ENCODE data around the gene UBE2D1.

Gene UBE2D1

GRCh38 chr10:58334817-58335305, at the start of gene UBE2D1:
Gene UBE2D1 (plus strand): TSS chr10:58335006. CDS start chr10:58335202, 196 bp downstream.
- peak; percentile 15 for DNase-seq

GRCh38 chr10:58291538-58292174, 43.1 kb upstream of the UBE2D1 start:
- peak; percentile 7 for DNase-seq

GRCh38 chr10:58293989-58294388, 40.8 kb upstream of the UBE2D1 start:
- no peak for DNase-seq

GRCh38 chr10:58299580-58299979, 35.2 kb upstream of the UBE2D1 start:
- DNase-seq = no peak

- DNase-seq = no peak
Observed at GRCh38 chr10:58300676-58301075, 34.1 kb upstream of the UBE2D1 start.

- no peak for DNase-seq
Observed at GRCh38 chr10:58302254-58302653, 32.6 kb upstream of the UBE2D1 start.

- no peak for DNase-seq
Observed at GRCh38 chr10:58304099-58304633, 30.6 kb upstream of the UBE2D1 start.

GRCh38 chr10:58305821-58306220, 29.0 kb upstream of the UBE2D1 start:
- peak; percentile 6 for DNase-seq

GRCh38 chr10:58307676-58308075, 27.1 kb upstream of the UBE2D1 start:
- no peak for DNase-seq

- DNase-seq = no peak
Observed at GRCh38 chr10:58311026-58311425, 23.8 kb upstream of the UBE2D1 start.

- no peak for DNase-seq
Observed at GRCh38 chr10:58316874-58317273, 17.9 kb upstream of the UBE2D1 start.

GRCh38 chr10:58318346-58318745, 16.5 kb upstream of the UBE2D1 start:
- no peak for DNase-seq

- DNase-seq = no peak
Observed at GRCh38 chr10:58319599-58319998, 15.2 kb upstream of the UBE2D1 start.

GRCh38 chr10:58320351-58321049, 14.3 kb upstream of the UBE2D1 start:
- no peak for DNase-seq

- DNase-seq = no peak
Observed at GRCh38 chr10:58322072-58322834, 12.6 kb upstream of the UBE2D1 start.

- no peak for DNase-seq
Observed at GRCh38 chr10:58322835-58323209, 12.0 kb upstream of the UBE2D1 start.

GRCh38 chr10:58326967-58327381, 7.8 kb upstream of the UBE2D1 start:
- no peak for DNase-seq

- no peak for DNase-seq
Observed at GRCh38 chr10:58328233-58328632, 6.6 kb upstream of the UBE2D1 start.

- DNase-seq = no peak
Observed at GRCh38 chr10:58330431-58330830, 4.4 kb upstream of the UBE2D1 start.

- no peak for DNase-seq
Observed at GRCh38 chr10:58331646-58332045, 3.2 kb upstream of the UBE2D1 start.

GRCh38 chr10:58335306-58336005, 650 bp downstream of the UBE2D1 start:
- DNase-seq = no peak

GRCh38 chr10:58336242-58336641, 1.4 kb downstream of the UBE2D1 start:
- no peak for DNase-seq

- DNase-seq = no peak
Observed at GRCh38 chr10:58341422-58341821, 6.6 kb downstream of the UBE2D1 start.

All from NCI-H2081 treated with DMSO at 0.1 percent for 48 hours (cell line).